ENCODE results near the gene OR2A5. TPM values are rescaled to one million over a fixed set of nuclear protein-coding genes. Genes with fewer than 3 reads are reported as not detected.
"Not testable (repeated sequence)": the region's sequence is repeated elsewhere in the genome, so short reads cannot be mapped to it uniquely, and the experiment has no call there.

The OR2A5 gene
- polyA plus RNA-seq, 3 donors: not detected

DNA sequence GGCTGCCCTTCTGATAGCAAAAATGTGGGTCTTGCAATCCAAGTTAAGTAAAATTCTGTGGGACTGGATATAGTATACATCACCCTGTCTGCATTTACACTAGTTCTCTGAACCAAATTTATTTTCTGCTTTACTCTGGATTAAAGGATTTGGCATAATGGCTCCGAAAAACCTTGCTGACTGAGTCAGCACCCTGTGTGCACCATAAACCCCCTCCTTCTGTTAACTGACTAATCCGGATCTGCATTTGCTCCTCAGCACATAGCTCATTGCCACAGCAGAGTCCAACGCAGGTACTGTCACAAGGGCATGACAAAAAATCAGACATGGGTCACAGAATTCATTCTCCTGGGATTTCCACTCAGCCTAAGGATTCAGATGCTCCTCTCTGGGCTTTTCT lies 1.3 kb downstream of the OR2A5 start:
- Histone ChIP-seq H3K4me3 (replicated peaks in 1 of 3; ENCODE audit: low read depth in 2 of 3, low read length in 3 of 3) (no peak overlapping the region), H3K9me3 (replicated peaks in 1 of 2; ENCODE audit: control insufficient read depth in 1 of 2, insufficient read depth in 1 of 2, low read length in 2 of 2) (no peaks in the 10 kb centered on the region), H4K20me1 (ENCODE audit: insufficient read depth, low read length) (no peaks in the 10 kb centered on the region), H3K79me2 (ENCODE audit: insufficient read depth, low read length) (no peaks in the 10 kb centered on the region), H3K9ac (ENCODE audit: insufficient read depth, low read length, poor library complexity, severe bottlenecking) (no peak overlapping the region), H3K4me2 (replicated peaks; ENCODE audit: extremely low read depth, low read length, poor library complexity, severe bottlenecking) (no peak overlapping the region), H2AFZ (ENCODE audit: insufficient read depth, low read depth, low read length, poor library complexity, severe bottlenecking) (no peak overlapping the region), H3K27ac (ENCODE audit: low read depth in 1 of 2, low read length in 2 of 2) (no peak overlapping the region), H3K27me3 (ENCODE audit: control insufficient read depth in 2 of 2, insufficient read depth in 2 of 2, low read length in 2 of 2) (no peaks in the 10 kb centered on the region), H3K36me3 (replicated peaks in 1 of 2; ENCODE audit: control insufficient read depth in 1 of 2, insufficient read depth in 2 of 2, low read length in 2 of 2) (no peaks in the 10 kb centered on the region), H3K4me1 (ENCODE audit: control insufficient read depth in 1 of 2, insufficient read depth in 2 of 2, low read length in 2 of 2) (no peaks in the 10 kb centered on the region)
- Mint-ChIP-seq H3K27ac (no peak overlapping the region), H3K27me3 (ENCODE audit: low read depth in 3 of 3) (peaks cover 0 to 3% (median 3%) of the 10 kb centered on the region in 3 donors), H3K4me3 (no peak overlapping the region), H3K36me3 (no peaks in the 10 kb centered on the region), H3K4me1 (no peaks in the 10 kb centered on the region), H3K9me3 (peaks cover 0 to 5% (median 1%) of the 10 kb centered on the region in 7 donors)
- no peak for DNase-seq
- intact Hi-C loops (cut with micrococcal nuclease): no loop called here
- TF ChIP-seq, protein P1, sequence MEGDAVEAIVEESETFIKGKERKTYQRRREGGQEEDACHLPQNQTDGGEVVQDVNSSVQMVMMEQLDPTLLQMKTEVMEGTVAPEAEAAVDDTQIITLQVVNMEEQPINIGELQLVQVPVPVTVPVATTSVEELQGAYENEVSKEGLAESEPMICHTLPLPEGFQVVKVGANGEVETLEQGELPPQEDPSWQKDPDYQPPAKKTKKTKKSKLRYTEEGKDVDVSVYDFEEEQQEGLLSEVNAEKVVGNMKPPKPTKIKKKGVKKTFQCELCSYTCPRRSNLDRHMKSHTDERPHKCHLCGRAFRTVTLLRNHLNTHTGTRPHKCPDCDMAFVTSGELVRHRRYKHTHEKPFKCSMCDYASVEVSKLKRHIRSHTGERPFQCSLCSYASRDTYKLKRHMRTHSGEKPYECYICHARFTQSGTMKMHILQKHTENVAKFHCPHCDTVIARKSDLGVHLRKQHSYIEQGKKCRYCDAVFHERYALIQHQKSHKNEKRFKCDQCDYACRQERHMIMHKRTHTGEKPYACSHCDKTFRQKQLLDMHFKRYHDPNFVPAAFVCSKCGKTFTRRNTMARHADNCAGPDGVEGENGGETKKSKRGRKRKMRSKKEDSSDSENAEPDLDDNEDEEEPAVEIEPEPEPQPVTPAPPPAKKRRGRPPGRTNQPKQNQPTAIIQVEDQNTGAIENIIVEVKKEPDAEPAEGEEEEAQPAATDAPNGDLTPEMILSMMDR (IDR thresholded peaks at IDR 0.05): no peak
- WGBS (ENCODE audit: insufficient coverage): 97% methylated on average over 3 of the region's 3 CpGs

DNA sequence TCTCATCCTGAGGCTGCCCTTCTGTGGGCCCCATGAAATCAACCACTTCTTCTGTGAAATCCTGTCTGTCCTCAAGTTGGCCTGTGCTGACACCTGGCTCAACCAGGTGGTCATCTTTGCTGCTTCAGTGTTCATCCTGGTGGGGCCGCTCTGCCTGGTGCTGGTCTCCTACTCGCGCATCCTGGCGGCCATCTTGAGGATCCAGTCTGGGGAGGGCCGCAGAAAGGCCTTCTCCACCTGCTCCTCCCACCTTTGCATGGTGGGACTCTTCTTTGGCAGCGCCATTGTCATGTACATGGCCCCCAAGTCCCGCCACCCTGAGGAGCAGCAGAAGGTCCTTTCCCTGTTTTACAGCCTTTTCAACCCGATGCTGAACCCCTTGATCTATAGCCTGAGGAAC lies 2.1 kb downstream of the OR2A5 start:
- H3K4me3 ChIP-seq (replicated peaks in 1 of 3; ENCODE audit: low read depth in 2 of 3, low read length in 3 of 3); H3K27me3 ChIP-seq (ENCODE audit: control insufficient read depth in 2 of 2, insufficient read depth in 2 of 2, low read length in 2 of 2); H2AFZ ChIP-seq (ENCODE audit: insufficient read depth, low read depth, low read length, poor library complexity, severe bottlenecking); intact Hi-C loops (cut with micrococcal nuclease); H3K27me3 Mint-ChIP-seq (ENCODE audit: low read depth in 3 of 3); H3K9ac ChIP-seq (ENCODE audit: insufficient read depth, low read length, poor library complexity, severe bottlenecking); H3K27ac ChIP-seq (ENCODE audit: low read depth in 1 of 2, low read length in 2 of 2); H3K4me1 ChIP-seq (ENCODE audit: control insufficient read depth in 1 of 2, insufficient read depth in 2 of 2, low read length in 2 of 2); H3K4me1 Mint-ChIP-seq; H3K36me3 ChIP-seq (replicated peaks in 1 of 2; ENCODE audit: control insufficient read depth in 1 of 2, insufficient read depth in 2 of 2, low read length in 2 of 2); H3K9me3 ChIP-seq (replicated peaks in 1 of 2; ENCODE audit: control insufficient read depth in 1 of 2, insufficient read depth in 1 of 2, low read length in 2 of 2); H3K9me3 Mint-ChIP-seq; H3K4me2 ChIP-seq (replicated peaks; ENCODE audit: extremely low read depth, low read length, poor library complexity, severe bottlenecking); H3K79me2 ChIP-seq (ENCODE audit: insufficient read depth, low read length); H3K36me3 Mint-ChIP-seq; H4K20me1 ChIP-seq (ENCODE audit: insufficient read depth, low read length); DNase-seq; H3K4me3 Mint-ChIP-seq: not testable (repeated sequence)
- WGBS (ENCODE audit: insufficient coverage): 92% methylated on average over 7 of the region's 8 CpGs
- peak overlapping the region in 1 of 7 donors; percentile 30 for H3K27ac Mint-ChIP-seq
